Activated T-helper 1 cell treated with anti-CD3 and anti-CD28 coated beads, Interleukin-12 subunit alpha, Interleukin-12 subunit beta, Interleukin-2, Interleukin-4 antibody, amounts not matched to agents 30 ng/mL and 10 ng/mL and 1 ng/mL, durations not matched to agents 14 hours and 24 hours and 36 hours (primary cell): ENCODE data around the gene CACNA1D. TPM values are rescaled to one million over a fixed set of nuclear protein-coding genes. Genes with fewer than 3 reads are reported as not detected.
"Not testable (repeated sequence)": the region's sequence is repeated elsewhere in the genome, so short reads cannot be mapped to it uniquely, and the experiment has no call there.

ENCODE experiments used
- DNase-seq: peaks from one replicate; pipeline ENCODE4 v3.0.0; 2021; ENCODE audit warnings: low spot score
- H3K27ac Mint-ChIP-seq: one replicate; pipeline ENCODE4 v1.8.0; 2021; ENCODE audit warnings: mild to moderate bottlenecking, mixed read lengths
- H3K27me3 Mint-ChIP-seq: one replicate; pipeline ENCODE4 v1.8.0; 2022; ENCODE audit warnings: mild to moderate bottlenecking, moderate library complexity, mixed read lengths; ENCODE audit not compliant: insufficient read depth
- H3K36me3 Mint-ChIP-seq: one replicate; pipeline ENCODE4 v1.8.0; 2021; ENCODE audit warnings: low read depth, mixed read lengths
- H3K4me1 Mint-ChIP-seq: one replicate; pipeline ENCODE4 v1.8.0; 2021; ENCODE audit warnings: low read depth, mixed read lengths
- H3K4me3 Mint-ChIP-seq: one replicate; pipeline ENCODE4 v1.8.0; 2021; ENCODE audit warnings: mild to moderate bottlenecking, moderate library complexity, mixed read lengths
- H3K9me3 Mint-ChIP-seq: one replicate; pipeline ENCODE4 v1.8.0; 2021; ENCODE audit warnings: mixed read lengths
- intact Hi-C: fragments of 100-400 bp; cut with micrococcal nuclease; formaldehyde crosslinking; loops from one replicate; pipeline ENCODE4 v1.15.1; 2024
- total RNA-seq: library from RNA; stranded (reverse); gene quantifications from 2 replicates; pipeline ENCODE4 v1.2.3, GENCODE V29; 2022

Gene CACNA1D
- 0.65 and 1.2 TPM in 2 replicates for total RNA-seq

DNA sequence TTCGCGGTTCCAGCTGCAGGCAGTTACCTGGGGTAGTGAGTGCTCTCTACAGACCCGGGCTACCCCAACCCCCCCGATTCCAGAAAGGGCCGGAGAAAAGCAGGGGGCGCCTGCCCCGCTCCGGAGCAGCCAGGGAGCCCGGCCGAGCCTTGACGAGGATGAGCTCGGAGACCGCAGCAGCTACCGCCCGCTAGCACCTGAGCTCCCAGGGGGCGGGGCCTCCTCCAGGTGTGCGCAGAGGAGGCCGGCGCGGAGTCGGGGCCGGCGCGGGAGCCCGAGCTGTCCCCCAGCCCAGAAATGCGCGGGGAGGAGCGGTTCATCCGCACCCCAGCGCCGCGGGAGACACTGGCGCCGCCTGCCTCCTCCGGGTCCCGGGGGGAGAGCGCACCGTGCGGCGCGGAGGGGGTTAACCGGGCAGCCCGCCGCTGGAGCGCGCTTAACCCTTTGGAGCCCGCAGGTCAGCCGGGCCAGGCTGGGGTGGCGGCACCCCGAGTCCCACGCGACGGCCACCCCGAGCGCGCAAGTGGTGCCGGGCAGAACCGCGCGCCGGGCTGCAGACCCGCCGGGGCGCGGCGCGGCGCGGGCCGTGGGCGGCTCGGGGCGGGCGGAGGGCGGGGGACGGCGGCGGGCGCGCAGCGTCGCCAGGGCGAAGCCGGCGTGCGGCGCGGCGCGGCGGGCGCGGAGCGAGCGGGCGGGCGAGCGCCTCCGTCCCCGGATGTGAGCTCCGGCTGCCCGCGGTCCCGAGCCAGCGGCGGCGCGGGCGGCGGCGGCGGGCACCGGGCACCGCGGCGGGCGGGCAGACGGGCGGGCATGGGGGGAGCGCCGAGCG is at the start of gene CACNA1D:
TSS of gene CACNA1D (plus strand) at position 649 of the 829 bp plus-strand sequence. CDS start 556 bp downstream, outside the sequence.
- DNase-seq: no peak
- intact Hi-C loops: no loop called here
- H3K4me3 Mint-ChIP-seq: peak within 1 kb of the TSS; percentile 50
- H3K4me1 Mint-ChIP-seq: no peaks in the 10 kb centered on the region
- H3K9me3 Mint-ChIP-seq: no peaks in the 10 kb centered on the region
- peaks cover 61% of the 10 kb centered on the region for H3K27me3 Mint-ChIP-seq
- no peaks in the 10 kb centered on the region for H3K36me3 Mint-ChIP-seq
- no peak within 1 kb of the TSS for H3K27ac Mint-ChIP-seq

DNA sequence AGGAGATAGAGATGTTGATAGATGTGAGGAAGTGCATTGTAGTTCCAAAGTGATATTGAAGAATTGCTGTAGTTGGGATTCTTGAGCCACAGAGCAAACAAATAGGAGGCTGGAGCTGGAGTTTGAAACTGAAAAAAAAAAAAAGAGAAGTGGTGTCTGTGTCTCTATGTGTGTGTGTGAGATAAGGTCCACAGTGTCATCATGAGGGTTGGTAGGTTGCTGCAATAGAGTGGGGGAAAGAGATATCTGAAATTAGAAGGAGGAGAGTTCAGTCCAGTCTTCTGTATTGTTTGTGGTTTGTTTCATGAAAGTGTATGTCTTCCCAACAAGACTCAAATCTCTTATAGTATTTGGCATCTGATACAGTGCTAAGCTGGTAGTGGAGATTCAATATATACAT is 37.3 kb upstream of the CACNA1D start:
- Mint-ChIP-seq H3K27me3 (peaks cover 2% of the 10 kb centered on the region), H3K27ac (no peak overlapping the region)
- DNase-seq: no peak

DNA sequence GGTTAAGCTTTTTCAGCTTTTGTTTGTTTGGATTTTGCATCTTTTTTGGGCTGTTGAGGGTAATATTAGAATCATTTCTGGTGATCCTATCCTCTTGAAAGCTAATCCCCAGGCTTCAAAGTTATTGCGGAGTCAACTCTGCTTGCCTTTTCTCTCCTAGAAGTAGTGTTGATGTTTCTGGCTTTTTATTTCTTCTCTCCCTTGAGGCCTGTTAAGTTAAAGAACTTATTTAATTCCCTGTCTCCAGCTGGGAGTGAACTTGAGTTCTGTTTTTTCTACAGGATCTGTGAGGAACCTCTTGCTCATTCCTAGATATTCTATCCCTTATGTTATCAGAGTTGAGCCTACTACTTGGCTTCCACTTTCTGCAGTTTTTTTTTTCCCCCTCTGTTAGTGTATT is 34.1 kb upstream of the CACNA1D start:
- Mint-ChIP-seq H3K4me1 (no peaks in the 10 kb centered on the region), H3K36me3 (no peaks in the 10 kb centered on the region), H3K9me3 (no peaks in the 10 kb centered on the region), H3K4me3 (no peak overlapping the region), H3K27ac (no peak overlapping the region), H3K27me3 (peaks cover 4% of the 10 kb centered on the region)
- no peak for DNase-seq
- intact Hi-C loops: no loop called here

More for the DNA sequence above, 37.3 kb upstream of the CACNA1D start:
- Mint-ChIP-seq H3K9me3 (no peaks in the 10 kb centered on the region), H3K4me3 (no peak overlapping the region), H3K36me3 (no peaks in the 10 kb centered on the region), H3K4me1 (no peaks in the 10 kb centered on the region)
- intact Hi-C loops: no loop called here

DNA sequence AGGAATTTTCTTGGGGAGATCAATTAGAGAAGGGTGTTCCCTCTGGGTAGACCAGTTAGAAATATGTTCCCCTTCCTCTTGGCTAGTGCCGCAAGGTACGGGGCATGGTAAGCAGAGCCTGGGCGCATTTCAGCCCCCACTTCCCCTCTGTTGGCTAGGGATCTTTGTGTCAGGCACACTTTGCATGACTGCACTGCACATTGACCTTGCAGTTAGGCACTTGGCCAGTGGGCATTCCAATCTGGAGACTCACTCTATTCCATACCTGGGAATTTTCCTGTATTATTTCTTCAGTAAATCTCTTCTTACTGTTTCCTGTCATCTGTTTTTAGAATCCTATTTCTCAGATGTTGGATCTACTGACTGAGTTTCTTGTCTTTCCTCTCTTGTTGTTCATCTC is 30.0 kb upstream of the CACNA1D start:
- H3K27ac Mint-ChIP-seq: no peak overlapping the region
- no peaks in the 10 kb centered on the region for H3K4me1 Mint-ChIP-seq
- H3K4me3 Mint-ChIP-seq: no peak overlapping the region
- H3K27me3 Mint-ChIP-seq: peaks cover 4% of the 10 kb centered on the region
- no peak for DNase-seq
- no peaks in the 10 kb centered on the region for H3K9me3 Mint-ChIP-seq
- no peaks in the 10 kb centered on the region for H3K36me3 Mint-ChIP-seq
- intact Hi-C loops: no loop called here

DNA sequence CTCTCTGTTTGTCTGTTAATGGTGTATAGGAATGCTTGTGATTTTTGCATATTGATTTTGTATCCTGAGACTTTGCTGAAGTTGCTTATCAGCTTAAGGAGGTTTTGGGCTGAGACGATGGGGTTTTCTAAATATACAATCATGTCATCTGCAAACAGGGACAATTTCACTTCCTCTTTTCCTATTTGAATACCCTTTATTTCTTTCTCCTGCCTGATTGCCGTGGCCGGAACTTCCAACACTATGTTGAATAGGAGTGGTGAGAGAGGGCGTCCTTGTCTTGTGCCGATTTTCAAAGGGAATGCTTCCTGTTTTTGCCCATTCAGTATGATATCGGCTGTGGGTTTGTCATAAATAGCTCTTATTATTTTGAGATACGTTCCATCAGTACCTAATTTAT is 24.7 kb upstream of the CACNA1D start:
- H3K9me3 Mint-ChIP-seq, H3K27ac Mint-ChIP-seq, DNase-seq, H3K36me3 Mint-ChIP-seq, H3K4me1 Mint-ChIP-seq, intact Hi-C loops, H3K4me3 Mint-ChIP-seq: not testable (repeated sequence)
- H3K27me3 Mint-ChIP-seq: peaks cover 12% of the 10 kb centered on the region

DNA sequence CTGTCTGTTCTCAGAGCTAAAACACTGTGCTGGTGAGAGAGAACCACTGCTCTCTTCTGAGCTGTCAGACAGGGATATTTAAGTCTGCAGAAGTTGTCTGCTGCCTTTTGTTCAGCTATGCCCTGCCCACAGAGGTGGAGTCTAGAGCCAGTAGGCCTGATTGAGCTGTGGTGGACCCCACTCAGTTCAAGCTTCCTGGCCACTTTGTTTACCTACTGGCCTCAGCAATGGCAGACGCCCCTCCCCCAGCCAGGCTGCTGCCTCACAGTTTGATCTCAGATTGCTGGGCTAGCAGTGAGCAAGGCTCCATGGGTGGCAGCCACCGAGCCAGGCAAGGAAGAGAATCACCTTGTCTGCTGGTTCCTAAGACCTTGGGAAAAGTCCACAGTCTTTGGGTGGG is 21.0 kb upstream of the CACNA1D start:
- intact Hi-C loops: no loop called here
- no peaks in the 10 kb centered on the region for H3K4me1 Mint-ChIP-seq
- peaks cover 5% of the 10 kb centered on the region for H3K9me3 Mint-ChIP-seq
- no peak for DNase-seq
- peaks cover 10% of the 10 kb centered on the region for H3K27me3 Mint-ChIP-seq
- no peak overlapping the region for H3K4me3 Mint-ChIP-seq
- no peaks in the 10 kb centered on the region for H3K36me3 Mint-ChIP-seq
- no peak overlapping the region for H3K27ac Mint-ChIP-seq

DNA sequence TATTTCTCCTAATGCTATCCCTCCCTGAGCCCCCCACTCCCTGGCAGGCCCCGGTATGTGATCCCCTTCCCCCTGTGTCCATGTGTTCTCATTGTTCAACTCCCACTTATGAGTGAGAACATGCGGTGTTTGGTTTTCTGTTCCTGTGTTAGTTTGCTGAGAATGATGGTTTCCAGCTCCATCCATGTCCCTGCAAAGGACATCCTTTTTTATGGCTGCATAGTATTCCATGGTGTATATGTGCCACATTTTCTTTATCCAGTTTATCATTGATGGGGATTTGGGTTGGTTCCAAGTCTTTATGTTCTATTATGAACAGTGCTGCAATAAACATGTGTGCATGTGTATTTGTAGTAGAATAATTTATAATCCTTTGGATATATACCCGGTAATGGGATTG is 18.0 kb upstream of the CACNA1D start:
- intact Hi-C loops, H3K27me3 Mint-ChIP-seq, H3K4me3 Mint-ChIP-seq, H3K36me3 Mint-ChIP-seq, H3K27ac Mint-ChIP-seq, DNase-seq, H3K9me3 Mint-ChIP-seq, H3K4me1 Mint-ChIP-seq: not testable (repeated sequence)

DNA sequence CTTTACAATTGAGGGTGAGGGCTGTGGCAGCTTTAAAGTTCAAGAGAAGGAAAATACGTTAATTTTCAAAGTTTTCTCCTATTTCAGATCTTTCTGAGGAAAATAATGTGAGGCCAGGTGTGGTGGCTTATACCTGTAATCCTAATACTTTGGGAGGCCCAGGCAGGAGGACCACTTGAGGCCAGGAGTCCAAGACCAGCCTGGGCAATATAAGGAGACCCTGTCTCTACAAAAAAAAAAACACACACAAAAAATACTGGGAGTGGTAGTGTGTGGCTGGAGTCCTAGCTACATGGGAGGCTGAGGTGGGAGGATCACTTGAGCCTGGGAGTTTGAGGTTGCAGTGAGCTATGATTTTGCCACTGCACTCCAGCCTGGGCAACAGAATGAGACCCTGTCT is 16.7 kb upstream of the CACNA1D start:
- H3K36me3 Mint-ChIP-seq, H3K27me3 Mint-ChIP-seq, H3K9me3 Mint-ChIP-seq, H3K4me3 Mint-ChIP-seq, H3K27ac Mint-ChIP-seq, intact Hi-C loops, H3K4me1 Mint-ChIP-seq, DNase-seq: not testable (repeated sequence)

DNA sequence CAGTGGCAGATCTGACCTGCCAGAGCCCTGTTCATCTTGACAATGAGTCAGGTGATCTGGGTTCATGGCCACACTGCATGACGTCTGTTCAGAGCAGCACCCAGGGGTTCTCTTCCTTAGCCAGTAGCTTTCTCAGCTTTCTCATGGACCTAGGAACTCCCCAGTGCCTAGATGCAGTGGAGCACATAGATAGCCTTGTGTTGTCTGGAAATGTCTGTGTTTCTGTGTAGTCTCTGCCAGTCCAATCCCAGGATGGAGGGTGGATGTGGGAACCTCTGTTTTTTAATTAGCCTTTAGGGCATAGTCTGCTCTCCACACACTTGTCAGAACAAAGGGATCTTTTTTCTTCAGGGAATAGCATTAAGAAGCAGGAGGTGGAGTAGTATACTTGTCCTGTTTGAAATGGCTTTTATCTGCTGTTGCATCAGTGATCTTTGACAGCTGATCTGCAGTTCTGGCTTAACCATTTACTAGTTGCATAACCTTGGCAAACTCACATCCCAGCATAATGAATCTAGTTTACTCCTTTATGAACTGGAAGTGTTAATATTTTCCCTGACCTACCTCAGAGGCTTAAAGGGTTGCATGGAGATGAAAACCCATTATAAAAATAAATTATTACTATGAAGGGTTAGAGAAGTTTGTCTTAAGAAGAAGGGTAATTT is 16.1 kb upstream of the CACNA1D start:
- no peak overlapping the region for H3K27ac Mint-ChIP-seq
- no peak overlapping the region for H3K4me3 Mint-ChIP-seq
- no peak for DNase-seq
- no peaks in the 10 kb centered on the region for H3K4me1 Mint-ChIP-seq
- no peaks in the 10 kb centered on the region for H3K9me3 Mint-ChIP-seq
- no peaks in the 10 kb centered on the region for H3K36me3 Mint-ChIP-seq
- H3K27me3 Mint-ChIP-seq: peaks cover 7% of the 10 kb centered on the region
- intact Hi-C loops: no loop called here

DNA sequence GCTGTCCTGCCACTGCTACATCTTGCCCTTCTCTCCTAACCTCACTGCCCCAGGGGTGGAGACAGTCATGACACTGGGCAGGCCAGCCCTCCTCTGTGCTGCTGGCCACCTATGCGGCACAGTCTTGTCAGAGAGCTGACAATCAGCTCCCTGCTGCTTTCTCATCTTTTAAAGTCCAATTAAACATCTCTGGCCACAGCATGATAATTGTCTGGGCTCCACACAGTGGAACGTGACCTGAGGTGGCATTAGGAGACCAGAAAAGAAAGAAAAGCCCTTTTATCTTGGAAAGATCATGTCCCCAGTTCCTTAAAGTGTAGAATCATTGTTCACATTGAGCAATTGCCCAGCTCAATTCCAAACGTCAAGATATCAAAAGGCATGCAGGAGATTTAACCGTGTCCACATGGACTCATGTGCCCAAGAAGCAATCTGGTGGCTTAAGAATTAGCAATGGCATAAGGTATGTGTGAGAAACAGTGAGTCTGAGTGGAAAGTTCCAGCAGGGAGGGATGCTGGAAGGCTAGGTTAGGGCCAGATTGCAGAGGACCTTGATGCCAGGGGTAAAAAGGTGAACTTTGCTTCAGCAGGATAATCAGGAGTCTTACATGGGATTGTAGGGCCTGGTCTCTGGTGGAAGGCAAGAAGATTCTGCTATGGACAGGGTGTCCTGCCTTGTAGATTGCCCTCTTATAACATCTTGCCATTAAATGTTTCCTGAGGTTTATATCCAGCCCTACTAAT is 15.3 kb upstream of the CACNA1D start:
- Mint-ChIP-seq H3K9me3 (no peaks in the 10 kb centered on the region), H3K27me3 (peaks cover 7% of the 10 kb centered on the region), H3K4me3 (no peak overlapping the region), H3K4me1 (no peaks in the 10 kb centered on the region), H3K27ac (no peak overlapping the region), H3K36me3 (no peaks in the 10 kb centered on the region)
- intact Hi-C loops: no loop called here
- DNase-seq: no peak

DNA sequence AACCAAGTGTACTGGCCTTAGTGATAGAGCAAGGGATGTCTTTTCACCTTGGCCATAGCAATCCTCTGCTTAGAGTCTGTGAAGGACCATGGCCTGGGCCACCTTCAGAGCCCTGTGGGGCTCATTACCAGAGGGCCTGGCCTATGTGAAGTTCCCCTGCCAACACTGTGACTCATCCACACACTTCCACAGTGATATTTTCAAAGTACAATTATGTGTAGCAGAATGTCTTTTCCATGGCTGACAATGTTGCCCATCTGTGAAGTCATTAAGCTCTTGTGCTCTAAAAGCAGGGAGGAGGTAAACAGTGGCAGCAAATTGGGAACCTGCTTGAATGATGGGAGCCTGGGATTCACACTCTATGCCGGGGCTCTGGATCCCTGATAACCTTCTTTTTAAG is 12.2 kb upstream of the CACNA1D start:
- Mint-ChIP-seq H3K4me1 (no peaks in the 10 kb centered on the region), H3K4me3 (no peak overlapping the region), H3K36me3 (no peaks in the 10 kb centered on the region), H3K9me3 (no peaks in the 10 kb centered on the region), H3K27me3 (peaks cover 17% of the 10 kb centered on the region), H3K27ac (no peak overlapping the region)
- intact Hi-C loops: no loop called here
- DNase-seq: no peak

DNA sequence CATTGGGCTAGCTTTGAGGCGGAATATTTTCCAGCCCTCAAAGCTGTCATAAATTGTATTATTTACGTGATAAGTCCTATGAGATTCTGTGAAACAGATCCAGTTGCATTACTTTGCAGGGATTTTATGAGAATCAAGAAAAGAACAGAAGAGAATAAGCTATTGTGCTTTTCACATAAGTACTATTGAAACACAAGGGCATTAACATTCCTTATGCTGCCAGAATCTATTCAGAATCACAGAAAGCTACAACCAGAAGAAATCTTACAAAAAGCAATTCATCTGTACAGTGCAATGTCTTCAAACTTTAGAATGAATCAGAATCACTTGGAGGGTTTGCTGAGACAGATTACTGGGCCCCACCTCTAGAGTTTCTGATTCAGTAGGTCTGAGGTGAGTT is 10.6 kb upstream of the CACNA1D start:
- Mint-ChIP-seq H3K4me1 (no peaks in the 10 kb centered on the region), H3K4me3 (no peak overlapping the region), H3K27ac (no peak overlapping the region), H3K27me3 (peaks cover 22% of the 10 kb centered on the region), H3K36me3 (no peaks in the 10 kb centered on the region), H3K9me3 (no peaks in the 10 kb centered on the region)
- intact Hi-C loops: no loop called here
- no peak for DNase-seq

DNA sequence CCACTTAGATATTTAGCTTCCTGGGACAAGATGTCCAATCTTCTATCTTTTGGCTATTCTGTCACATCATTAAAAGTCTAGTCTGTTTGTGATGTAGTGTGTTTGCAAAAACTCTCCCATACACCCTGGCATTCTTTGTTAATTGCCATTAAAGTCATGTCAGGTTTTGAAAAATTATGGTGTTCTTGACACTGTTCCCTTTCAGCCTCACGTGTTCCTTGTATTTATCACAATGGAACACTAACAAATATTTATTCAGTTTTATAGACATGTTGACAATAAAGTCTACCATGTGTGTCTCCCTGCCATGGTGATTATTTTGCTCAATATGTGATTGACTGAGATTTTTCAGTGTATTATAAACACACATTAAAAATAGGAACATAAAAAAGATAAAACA is 9.4 kb upstream of the CACNA1D start:
- no peak for DNase-seq

More for the DNA sequence above, 9.4 kb upstream of the CACNA1D start:
- Mint-ChIP-seq H3K9me3 (no peaks in the 10 kb centered on the region), H3K4me3 (no peak overlapping the region), H3K4me1 (no peaks in the 10 kb centered on the region), H3K36me3 (no peaks in the 10 kb centered on the region), H3K27ac (no peak overlapping the region), H3K27me3 (peaks cover 20% of the 10 kb centered on the region)
- intact Hi-C loops: no loop called here
